WTC11 (cell line): Measurements from ENCODE around the gene RGS6. TPM values are rescaled to one million over a fixed set of nuclear protein-coding genes. Genes with fewer than 3 reads are reported as not detected.

ENCODE experiments used
- ATAC-seq: fragments of 200-7000 bp; cut with Tn5 transposase; 2 replicates; pipeline ENCODE4 v1.10.0; 2021; ENCODE audit warnings: mild to moderate bottlenecking, moderate library complexity
- CTCF ChIA-PET: fragments of 300-600 bp; sonication (Branson Sonifier 250); formaldehyde crosslinking; loops from one replicate; lab custom pipeline; 2021; ENCODE audit warnings: antibody characterized with exemption; lab: Charles Lee
- POLR2A ChIA-PET: fragments of 350-600 bp; sonication (Branson Sonifier 250); formaldehyde crosslinking; loops from one replicate; lab custom pipeline; 2021; ENCODE audit warnings: antibody characterized with exemption; lab: Charles Lee
- DNase-seq: peaks from one replicate; pipeline ENCODE4 v3.0.0; 2021; ENCODE audit warnings: low spot score
- H3K27ac Mint-ChIP-seq: 2 replicates; pipeline ENCODE4 v1.8.0; 2021; ENCODE audit warnings: mixed read lengths
- H3K27me3 Mint-ChIP-seq: 2 replicates; pipeline ENCODE4 v1.8.0; 2021; ENCODE audit warnings: low read depth, mild to moderate bottlenecking, moderate library complexity, mixed read lengths
- H3K36me3 Mint-ChIP-seq: 2 replicates; pipeline ENCODE4 v1.8.0; 2021; ENCODE audit warnings: mixed read lengths
- H3K4me1 Mint-ChIP-seq: 2 replicates; pipeline ENCODE4 v1.8.0; 2022; ENCODE audit warnings: mixed read lengths
- H3K4me3 Mint-ChIP-seq: 2 replicates; pipeline ENCODE4 v1.8.0; 2021; ENCODE audit warnings: mild to moderate bottlenecking, moderate library complexity, mixed read lengths
- H3K9me3 Mint-ChIP-seq: 2 replicates; pipeline ENCODE4 v1.8.0; 2021; ENCODE audit warnings: mixed read lengths
- AR ChIP-seq: fragments of 250-450 bp; sonication (Bioruptor Pico); IDR thresholded peaks from 2 replicates; pipeline ENCODE4 v1.9.0; 2021; ENCODE audit warnings: mild to moderate bottlenecking
- ARID4B ChIP-seq: sonication (generic); formaldehyde crosslinking; IDR thresholded peaks from 2 replicates; pipeline ENCODE4 v1.8.0; 2023; ENCODE audit warnings: missing genetic modification reagents, mild to moderate bottlenecking, borderline replicate concordance
- ATF1 ChIP-seq: sonication (generic); formaldehyde crosslinking; IDR thresholded peaks from 2 replicates; pipeline ENCODE4 v1.8.1; 2023; ENCODE audit warnings: mild to moderate bottlenecking, moderate library complexity, missing genetic modification reagents
- GTF2I ChIP-seq: fragments of 250-450 bp; sonication (Bioruptor Pico); conservative IDR thresholded peaks from 2 replicates; pipeline ENCODE4 v1.4.0; 2021; ENCODE audit warnings: mild to moderate bottlenecking
- IRF1 ChIP-seq: sonication (generic); formaldehyde crosslinking; IDR thresholded peaks from 2 replicates; pipeline ENCODE4 v1.8.0; 2023; ENCODE audit warnings: missing genetic modification reagents
- IRF2 ChIP-seq: sonication (generic); formaldehyde crosslinking; IDR thresholded peaks from 2 replicates; pipeline ENCODE4 v1.8.0; 2022; ENCODE audit warnings: low read depth, missing genetic modification reagents, borderline replicate concordance
- JUN ChIP-seq: sonication (generic); formaldehyde crosslinking; IDR thresholded peaks from 2 replicates; pipeline ENCODE4 v1.8.0; 2023; ENCODE audit warnings: mild to moderate bottlenecking, missing genetic modification reagents
- RORB ChIP-seq: fragments of 250-450 bp; sonication (Bioruptor Pico); IDR thresholded peaks from 2 replicates; pipeline ENCODE4 v1.9.0; 2021; ENCODE audit warnings: mild to moderate bottlenecking
- SMAD3 ChIP-seq: sonication (generic); formaldehyde crosslinking; IDR thresholded peaks from 2 replicates; pipeline ENCODE4 v1.8.0; 2022; ENCODE audit warnings: missing genetic modification reagents, mild to moderate bottlenecking, borderline replicate concordance
- SOX15 ChIP-seq: fragments of 250-450 bp; sonication (Bioruptor Pico); IDR thresholded peaks from 2 replicates; pipeline ENCODE4 v1.9.0; 2021; ENCODE audit warnings: mild to moderate bottlenecking
- SP1 ChIP-seq: sonication (generic); formaldehyde crosslinking; conservative IDR thresholded peaks from 2 replicates; pipeline ENCODE4 v1.8.1; 2022; ENCODE audit warnings: missing genetic modification reagents
- STAT6 ChIP-seq: sonication (generic); formaldehyde crosslinking; conservative IDR thresholded peaks from 2 replicates; pipeline ENCODE4 v1.8.1; 2023; ENCODE audit warnings: mild to moderate bottlenecking, low read depth, missing genetic modification reagents, moderate library complexity
- ZMAT4 ChIP-seq: fragments of 250-450 bp; sonication (Bioruptor Pico); IDR thresholded peaks from 2 replicates; pipeline ENCODE4 v1.9.0; 2021; ENCODE audit warnings: mild to moderate bottlenecking
- ZNF138 ChIP-seq: sonication (generic); formaldehyde crosslinking; conservative IDR thresholded peaks from 2 replicates; pipeline ENCODE4 v1.8.1; 2022; ENCODE audit warnings: mild to moderate bottlenecking, moderate library complexity, missing genetic modification reagents
- ZNF232 ChIP-seq: sonication (generic); formaldehyde crosslinking; IDR thresholded peaks from 2 replicates; pipeline ENCODE4 v1.8.0; 2022; ENCODE audit warnings: mild to moderate bottlenecking, missing genetic modification reagents
- ZNF317 ChIP-seq: sonication (generic); formaldehyde crosslinking; IDR thresholded peaks from 2 replicates; pipeline ENCODE4 v1.8.1; 2023; ENCODE audit warnings: low read depth, mild to moderate bottlenecking, moderate library complexity, missing genetic modification reagents, borderline replicate concordance
- ZNF425 ChIP-seq: fragments of 250-450 bp; sonication (Bioruptor Pico); conservative IDR thresholded peaks from 2 replicates; pipeline ENCODE4 v1.9.0; 2021; ENCODE audit warnings: mild to moderate bottlenecking
- ZNF671 ChIP-seq: fragments of 250-450 bp; sonication (Bioruptor Pico); IDR thresholded peaks from 2 replicates; pipeline ENCODE4 v1.8.0; 2021; ENCODE audit warnings: mild to moderate bottlenecking
- total RNA-seq: library from RNA; stranded (reverse); gene quantifications from 3 replicates; pipeline ENCODE4 v1.2.3, GENCODE V29; 2021

The RGS6 gene
- total RNA-seq, 1 experiment from 2014 or later: 1.0 TPM

- TF ChIP-seq SMAD3 (CRISPR knock-in tag): no peak
These were observed 56.7 kb downstream of the RGS6 start (continued) for GRCh38 chr14:71988939-71989338.

GRCh38 chr14:71994416-71994815 is 62.2 kb downstream of the RGS6 start:
- H3K27ac Mint-ChIP-seq: no peak overlapping the region
- no peaks in the 10 kb centered on the region for H3K27me3 Mint-ChIP-seq
- ChIA-PET CTCF (no interaction called here), POLR2A (no interaction called here)
- no peak for DNase-seq
- H3K4me1 Mint-ChIP-seq: peaks cover 6% of the 10 kb centered on the region
- H3K4me3 Mint-ChIP-seq: no peak overlapping the region
- TF ChIP-seq ZMAT4 (CRISPR knock-in tag): no peak
- no peak for TF ChIP-seq SOX15 (CRISPR knock-in tag)
- no peak for TF ChIP-seq IRF2
- no peak for TF ChIP-seq AR (CRISPR knock-in tag)
- no peak for TF ChIP-seq ARID4B (CRISPR knock-in tag)
- TF ChIP-seq ZNF317 (CRISPR knock-in tag): no peak
- no peak for TF ChIP-seq JUN (CRISPR knock-in tag)
- no peak for TF ChIP-seq ZNF671 (CRISPR knock-in tag)
- TF ChIP-seq ZNF425: no peak
- no peak for TF ChIP-seq GTF2I (CRISPR knock-in tag)
- no peak for TF ChIP-seq ZNF138 (CRISPR knock-in tag)
- TF ChIP-seq RORB: no peak
- H3K36me3 Mint-ChIP-seq: peaks cover 4% of the 10 kb centered on the region
- no peak for ATAC-seq
- H3K9me3 Mint-ChIP-seq: peaks cover 5% of the 10 kb centered on the region

- Mint-ChIP-seq H3K4me3 (no peak overlapping the region), H3K27me3 (no peaks in the 10 kb centered on the region), H3K4me1 (no peaks in the 10 kb centered on the region), H3K9me3 (peaks cover 17% of the 10 kb centered on the region), H3K36me3 (peaks cover 4% of the 10 kb centered on the region), H3K27ac (no peak overlapping the region)
- ChIA-PET CTCF (no interaction called here), POLR2A (no interaction called here)
- ATAC-seq (no peak), DNase-seq (no peak)
- no peak for TF ChIP-seq IRF1 (CRISPR knock-in tag)
- TF ChIP-seq SP1 (CRISPR knock-in tag): no peak
- no peak for TF ChIP-seq SOX15 (CRISPR knock-in tag)
- no peak for TF ChIP-seq STAT6 (CRISPR knock-in tag)
- no peak for TF ChIP-seq AR (CRISPR knock-in tag)
- TF ChIP-seq ATF1 (CRISPR knock-in tag): no peak
- TF ChIP-seq RORB: no peak
- TF ChIP-seq ZNF232 (CRISPR knock-in tag): no peak
These were observed 63.5 kb downstream of the RGS6 start for GRCh38 chr14:71995741-71996140.
